Ectodermal cell (in vitro differentiated cells): ENCODE data around the gene HLF. TPM values are rescaled to one million over a fixed set of nuclear protein-coding genes. Genes with fewer than 3 reads are reported as not detected.

Experiments
- H3K27ac ChIP-seq: 2 replicates; pipeline ENCODE4 v1.7.0; 2013; ENCODE audit warnings: mild to moderate bottlenecking, low read depth, low read length; ENCODE audit not compliant: insufficient read depth, poor library complexity, severe bottlenecking
- H3K27me3 ChIP-seq: 2 replicates; pipeline ENCODE4 v1.7.0; 2013; ENCODE audit warnings: mild to moderate bottlenecking, low read length; ENCODE audit not compliant: insufficient read depth, control insufficient read depth, poor library complexity, severe bottlenecking
- H3K36me3 ChIP-seq: one replicate; pipeline ENCODE4 v1.7.0; 2013; ENCODE audit warnings: low read length; ENCODE audit not compliant: control insufficient read depth, insufficient read depth
- H3K4me1 ChIP-seq: one replicate; pipeline ENCODE4 v1.7.0; 2013; ENCODE audit warnings: low read length; ENCODE audit not compliant: control insufficient read depth, insufficient read depth
- H3K4me3 ChIP-seq: 2 replicates; pipeline ENCODE4 v1.7.0; 2013; ENCODE audit warnings: low read depth, low read length, control low read depth; ENCODE audit not compliant: insufficient read depth
- H3K9me3 ChIP-seq: 2 replicates; pipeline ENCODE4 v1.7.0; 2013; ENCODE audit warnings: mild to moderate bottlenecking, low read length, moderate library complexity; ENCODE audit not compliant: control insufficient read depth
- WGBS, 2 experiments: methylation state at CpG; one replicate each; pipeline ENCODE4 v1.1.7; 2013; ENCODE audit warnings: missing lambda C conversion rate in 2 of 2; 5-methylcytosine and 5-hydroxymethylcytosine counted together
- polyA plus RNA-seq, 4 experiments: library from polyadenylated mRNA; stranded (reverse); fragments of 50-300 nt; gene quantifications; one replicate each; pipeline ENCODE4 v1.2.3, GENCODE V29; 2013

The HLF gene
- 0.28 TPM for polyA plus RNA-seq (2013, experiment 1 of 4)
- polyA plus RNA-seq (2013, experiment 2 of 4), result 0.04 TPM
- 0.11 TPM for polyA plus RNA-seq (2013, experiment 3 of 4)
- not detected for polyA plus RNA-seq (2013, experiment 4 of 4)

GRCh38 chr17:55264645-55265298 is at the start of gene HLF:
Gene HLF (plus strand): TSS chr17:55264960. CDS start chr17:55265485, 525 bp downstream.
- 1% methylated on average over 55 to 59 of the region's 64 CpGs for WGBS, 2 experiments
- Histone ChIP-seq H3K27me3 (peaks cover 80% of the 10 kb centered on the region), H3K36me3 (no peaks in the 10 kb centered on the region), H3K4me3 (peak within 1 kb of the TSS; percentile 30), H3K27ac (no peak within 1 kb of the TSS), H3K4me1 (no peaks in the 10 kb centered on the region), H3K9me3 (no peaks in the 10 kb centered on the region)

- H3K4me1 ChIP-seq, result no peaks in the 10 kb centered on the region
- H3K9me3 ChIP-seq, result no peaks in the 10 kb centered on the region
- no peaks in the 10 kb centered on the region for H3K27me3 ChIP-seq
- no peak overlapping the region for H3K27ac ChIP-seq
- H3K4me3 ChIP-seq, result no peak overlapping the region
- 95 to 96% methylated on average over 3 of the region's 3 CpGs for WGBS, 2 experiments
- no peaks in the 10 kb centered on the region for H3K36me3 ChIP-seq
These were observed 49.0 kb upstream of the HLF start for GRCh38 chr17:55215711-55216110.

- Histone ChIP-seq H3K4me3 (no peak overlapping the region), H3K36me3 (no peaks in the 10 kb centered on the region), H3K27ac (no peak overlapping the region), H3K4me1 (no peaks in the 10 kb centered on the region), H3K9me3 (no peaks in the 10 kb centered on the region), H3K27me3 (no peaks in the 10 kb centered on the region)
- 86 to 92% methylated on average over 2 to 3 of the region's 3 CpGs for WGBS, 2 experiments
These were observed 47.9 kb upstream of the HLF start for GRCh38 chr17:55216888-55217287.

- H3K4me3 ChIP-seq, result no peak overlapping the region
- no peaks in the 10 kb centered on the region for H3K9me3 ChIP-seq
- no peak overlapping the region for H3K27ac ChIP-seq
- no peaks in the 10 kb centered on the region for H3K4me1 ChIP-seq
- no peaks in the 10 kb centered on the region for H3K27me3 ChIP-seq
- WGBS, 2 experiments, result 80 to 97% methylated on average over 1 of the region's 1 CpG
- no peaks in the 10 kb centered on the region for H3K36me3 ChIP-seq
These were observed 45.3 kb upstream of the HLF start for GRCh38 chr17:55219459-55219858.

GRCh38 chr17:55219934-55220333 is 44.8 kb upstream of the HLF start:
- Histone ChIP-seq H3K4me1 (no peaks in the 10 kb centered on the region), H3K36me3 (no peaks in the 10 kb centered on the region), H3K27me3 (no peaks in the 10 kb centered on the region), H3K4me3 (no peak overlapping the region), H3K9me3 (no peaks in the 10 kb centered on the region), H3K27ac (no peak overlapping the region)
- 84 to 94% methylated on average over 2 to 3 of the region's 3 CpGs for WGBS, 2 experiments

- no peak overlapping the region for H3K4me3 ChIP-seq
- H3K27me3 ChIP-seq, result no peaks in the 10 kb centered on the region
- no peak overlapping the region for H3K27ac ChIP-seq
- H3K9me3 ChIP-seq, result no peaks in the 10 kb centered on the region
- 88 to 90% methylated on average over 3 of the region's 3 CpGs for WGBS, 2 experiments
- H3K36me3 ChIP-seq, result no peaks in the 10 kb centered on the region
- H3K4me1 ChIP-seq, result no peaks in the 10 kb centered on the region
These were observed 41.2 kb upstream of the HLF start for GRCh38 chr17:55223524-55223923.

- no peak overlapping the region for H3K4me3 ChIP-seq
- H3K9me3 ChIP-seq, result no peaks in the 10 kb centered on the region
- H3K36me3 ChIP-seq, result no peaks in the 10 kb centered on the region
- H3K27me3 ChIP-seq, result no peaks in the 10 kb centered on the region
- 85 to 95% methylated on average over 2 of the region's 2 CpGs for WGBS, 2 experiments
- H3K27ac ChIP-seq, result no peak overlapping the region
- H3K4me1 ChIP-seq, result no peaks in the 10 kb centered on the region
These were observed 40.0 kb upstream of the HLF start for GRCh38 chr17:55224746-55225145.

- Histone ChIP-seq H3K4me1 (no peaks in the 10 kb centered on the region), H3K9me3 (no peaks in the 10 kb centered on the region), H3K4me3 (no peak overlapping the region), H3K27ac (no peak overlapping the region), H3K36me3 (no peaks in the 10 kb centered on the region), H3K27me3 (no peaks in the 10 kb centered on the region)
- WGBS, 2 experiments, result 86 to 91% methylated on average over 5 of the region's 5 CpGs
These were observed 39.5 kb upstream of the HLF start for GRCh38 chr17:55225237-55225636.

- H3K27me3 ChIP-seq, result no peaks in the 10 kb centered on the region
- H3K4me1 ChIP-seq, result no peaks in the 10 kb centered on the region
- WGBS, 2 experiments, result 89 to 91% methylated on average over 6 of the region's 6 CpGs
- H3K9me3 ChIP-seq, result no peaks in the 10 kb centered on the region
- H3K27ac ChIP-seq, result no peak overlapping the region
- no peak overlapping the region for H3K4me3 ChIP-seq
- H3K36me3 ChIP-seq, result no peaks in the 10 kb centered on the region
These were observed 36.0 kb upstream of the HLF start for GRCh38 chr17:55228683-55229192.

- 87 to 96% methylated on average over 2 of the region's 2 CpGs for WGBS, 2 experiments
These were observed 35.5 kb upstream of the HLF start for GRCh38 chr17:55229276-55229675.

More at GRCh38 chr17:55229276-55229675, 35.5 kb upstream of the HLF start:
- Histone ChIP-seq H3K4me3 (no peak overlapping the region), H3K27me3 (no peaks in the 10 kb centered on the region), H3K9me3 (no peaks in the 10 kb centered on the region), H3K4me1 (no peaks in the 10 kb centered on the region), H3K27ac (no peak overlapping the region), H3K36me3 (no peaks in the 10 kb centered on the region)
